NOMO-1 (cell line): ENCODE results near the gene ARHGAP24.
"Not testable (repeated sequence)": the region's sequence is repeated elsewhere in the genome, so short reads cannot be mapped to it uniquely, and the experiment has no call there.

Experiments
- DNase-seq, 2 experiments: peaks; one replicate each; lab custom pipeline; 2025; ENCODE audit not compliant: unreplicated experiment in 2 of 2; lab: John Stamatoyannopoulos, UW

The ARHGAP24 gene

DNA sequence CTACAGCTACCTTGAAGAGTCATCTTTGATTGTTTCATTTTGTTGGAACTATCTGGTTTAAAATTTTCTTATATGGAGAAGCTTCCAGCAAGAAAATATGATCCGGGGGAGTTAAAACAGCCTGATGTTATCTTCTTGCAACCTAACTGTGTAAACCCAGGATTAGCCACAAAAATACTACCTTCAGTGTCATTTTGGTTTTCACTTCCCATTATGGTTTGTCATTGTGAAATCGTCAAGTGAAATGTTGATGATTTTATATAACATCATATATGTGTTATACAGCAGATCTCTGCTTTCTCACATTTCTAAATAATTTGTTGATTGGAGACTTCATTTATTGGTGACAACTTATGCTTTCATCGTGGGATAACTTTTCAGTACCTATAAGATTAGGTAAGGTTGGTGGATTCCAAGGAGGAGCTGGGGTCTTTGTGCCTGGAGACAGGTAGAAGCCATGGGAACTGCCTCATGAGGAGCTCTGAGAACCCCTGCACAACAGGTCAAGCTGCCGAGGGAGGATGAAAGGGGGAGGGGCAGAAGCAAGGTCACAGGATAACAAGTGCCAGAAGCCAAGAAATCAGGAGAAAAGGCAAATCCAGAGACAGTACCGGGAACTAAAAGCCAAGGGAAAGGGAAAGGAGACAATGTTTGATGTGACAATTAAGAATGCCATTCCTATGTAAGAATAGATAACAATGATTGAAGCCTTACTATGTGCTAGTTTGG, 7.2 kb downstream of the ARHGAP24 start:
- peak; percentile 47 to 76 for DNase-seq

DNA sequence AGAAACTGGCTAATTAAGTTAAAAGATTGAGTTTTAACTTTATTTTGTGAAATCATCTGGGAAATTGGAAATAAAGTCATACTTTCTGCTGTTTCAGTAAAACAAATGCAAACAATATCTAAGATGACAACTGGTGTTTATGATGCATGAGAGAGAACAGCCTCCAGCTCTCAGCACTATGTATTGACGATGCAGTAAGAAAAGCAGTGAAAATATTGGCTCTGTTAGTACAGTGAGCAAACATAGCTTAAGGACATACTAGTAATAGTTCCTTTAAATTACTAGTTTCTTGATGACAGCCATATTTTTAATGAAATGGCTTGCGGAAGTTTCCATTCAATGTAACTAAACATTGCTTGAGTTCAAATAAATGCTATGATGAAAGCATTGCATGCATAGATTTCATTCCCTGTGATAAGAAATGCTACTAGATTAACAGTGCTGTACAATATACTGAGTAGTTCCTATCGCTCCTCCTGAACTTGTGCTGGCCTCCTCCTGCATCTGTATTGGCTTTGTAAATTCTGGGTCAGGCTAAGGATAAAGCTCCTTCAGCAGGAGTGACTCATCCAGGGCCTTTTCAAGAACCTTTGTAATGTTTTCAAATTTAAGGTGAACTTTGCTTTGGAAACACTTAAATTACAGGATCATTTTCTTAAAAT, 11.6 kb downstream of the ARHGAP24 start:
- peak; percentile 16 to 31 for DNase-seq

DNA sequence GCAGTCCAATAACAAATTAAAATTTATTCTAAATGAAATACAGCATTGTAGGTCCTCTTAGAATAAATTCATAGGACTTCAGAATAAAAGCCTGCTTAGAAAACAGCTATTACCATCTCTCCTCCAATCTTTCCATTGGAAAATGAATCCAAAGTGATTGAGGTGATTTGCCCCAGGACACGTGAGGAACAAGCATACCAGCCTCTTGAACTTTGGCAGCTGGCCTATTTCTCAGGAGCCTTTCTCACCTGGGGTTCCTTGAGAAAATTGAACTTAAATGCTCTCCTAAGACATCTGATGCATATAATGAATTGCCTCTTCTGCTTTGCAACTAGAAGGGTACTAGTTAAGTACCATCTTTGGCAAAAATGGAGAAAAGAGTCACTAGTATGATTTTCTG, 13.5 kb downstream of the ARHGAP24 start:
- DNase-seq: no peak

DNA sequence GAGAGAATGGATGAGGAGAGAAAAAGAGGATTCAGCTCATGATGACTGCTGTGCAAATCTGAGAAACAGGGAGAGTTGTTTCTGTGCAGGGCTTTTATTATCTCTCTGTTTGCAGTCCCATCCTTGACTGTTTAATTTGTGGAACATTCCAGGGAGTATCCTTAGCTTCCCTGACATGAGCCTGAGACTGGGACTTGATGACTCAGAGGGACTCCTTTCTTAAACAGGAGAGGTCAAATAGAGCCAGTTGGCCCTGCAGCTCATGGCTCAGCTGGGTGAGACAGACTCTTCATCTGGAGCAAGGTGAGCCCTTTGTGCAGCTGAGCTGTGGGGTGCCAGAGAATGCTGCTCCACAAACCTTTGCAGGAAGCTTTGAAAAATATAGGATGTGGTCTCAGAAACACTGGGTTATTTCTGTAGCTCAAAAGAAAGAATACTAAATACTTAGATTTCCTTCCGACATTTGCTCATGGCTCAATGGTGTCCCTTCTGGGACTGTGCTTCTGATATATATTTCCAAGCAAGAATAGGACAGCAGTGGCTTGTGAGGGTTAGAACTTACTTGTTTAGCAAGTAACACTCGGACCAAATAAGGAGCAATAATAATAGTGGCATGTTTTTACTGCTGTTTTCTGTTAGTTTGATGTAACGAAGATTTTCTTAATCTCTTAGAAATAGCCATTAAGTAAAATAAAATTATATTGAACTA, 14.5 kb downstream of the ARHGAP24 start:
- DNase-seq: no peak

DNA sequence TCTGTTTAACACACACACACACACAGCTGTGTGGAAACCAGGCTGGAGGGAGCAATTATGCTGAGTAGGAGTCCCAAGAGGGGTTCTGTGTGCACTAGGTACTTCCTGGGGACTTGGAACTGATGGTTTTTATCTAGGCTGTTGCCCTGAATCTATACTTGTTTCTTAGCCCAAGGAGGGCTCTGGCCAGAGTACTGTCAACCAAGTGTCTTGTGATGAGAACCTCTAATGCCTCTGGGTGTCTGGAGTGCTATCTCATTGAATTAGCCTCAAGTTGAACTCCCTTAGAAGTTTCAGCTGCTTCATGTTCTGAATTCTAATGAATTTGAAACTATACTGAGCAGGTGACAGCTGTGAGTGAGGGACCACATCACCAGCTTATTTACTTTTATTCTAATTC, 16.6 kb downstream of the ARHGAP24 start:
- no peak for DNase-seq

DNA sequence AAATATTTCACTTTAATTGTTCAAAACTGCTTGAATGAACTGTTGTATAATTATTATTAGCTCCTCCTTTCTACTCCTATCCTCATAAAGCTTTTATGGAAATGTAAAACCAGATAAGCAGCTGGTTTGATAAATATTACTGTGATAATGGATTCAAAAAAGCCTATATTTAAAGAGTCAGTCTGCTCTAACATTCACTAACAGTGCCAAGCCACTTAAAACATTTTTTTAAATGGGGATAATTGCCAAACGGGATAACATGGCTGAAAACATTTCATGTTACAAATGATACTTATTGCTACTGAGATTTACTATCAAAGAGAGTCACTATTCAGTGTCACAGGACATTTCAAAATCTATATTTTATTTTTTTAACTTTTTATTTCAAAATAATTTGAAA, 17.4 kb downstream of the ARHGAP24 start:
- no peak for DNase-seq

DNA sequence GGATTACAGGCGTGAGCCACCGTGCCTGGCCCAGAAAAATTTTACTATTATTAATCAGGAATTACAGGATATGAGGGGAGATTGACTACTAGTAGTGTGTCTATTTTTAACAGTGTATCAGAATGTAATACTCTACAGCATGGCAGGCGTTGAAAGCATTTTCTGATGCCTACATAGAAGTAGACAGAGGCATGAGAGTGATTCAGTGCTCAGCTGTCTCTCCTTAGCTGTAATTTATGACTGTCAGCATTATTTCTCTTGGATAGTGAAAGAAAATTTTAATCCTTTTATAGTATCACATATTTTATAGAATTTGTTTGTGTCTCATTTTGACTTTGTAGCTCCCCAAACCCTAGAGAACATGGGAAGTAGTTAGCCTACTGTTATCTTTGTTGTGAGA, 20.7 kb downstream of the ARHGAP24 start:
- no peak for DNase-seq

DNA sequence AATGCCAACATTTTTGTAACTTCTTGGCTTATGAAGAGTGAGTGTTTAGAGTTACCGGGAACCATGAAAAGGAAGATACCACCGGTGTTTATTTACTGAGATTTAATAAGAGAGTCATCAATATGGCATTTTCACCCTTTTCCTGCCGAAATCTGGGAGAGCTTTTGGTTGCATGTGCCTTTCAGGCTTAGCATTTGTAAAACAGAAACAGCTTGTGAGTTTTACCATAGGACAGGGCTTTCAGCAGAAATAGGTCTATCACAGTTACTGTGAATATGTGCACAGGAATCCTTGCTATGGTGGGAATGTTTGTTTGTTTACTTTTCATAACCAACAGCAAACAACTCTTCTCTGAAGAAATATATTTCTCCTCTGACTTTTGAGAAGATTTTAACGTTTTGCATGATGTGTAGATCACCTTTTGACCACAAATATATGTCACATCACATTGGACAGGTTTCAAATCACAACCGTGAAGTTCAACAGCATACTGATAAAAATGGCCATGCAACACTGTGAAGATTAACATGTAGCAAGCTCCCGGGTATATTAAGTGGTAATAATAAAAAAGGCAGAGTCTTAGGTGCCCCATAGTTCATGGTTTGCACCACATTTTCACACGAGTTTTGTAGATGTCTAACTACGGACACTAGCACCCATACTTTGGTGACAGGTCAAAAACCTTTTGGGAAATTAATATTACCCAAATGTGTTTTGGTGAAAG, 21.3 kb downstream of the ARHGAP24 start:
- DNase-seq: no peak

DNA sequence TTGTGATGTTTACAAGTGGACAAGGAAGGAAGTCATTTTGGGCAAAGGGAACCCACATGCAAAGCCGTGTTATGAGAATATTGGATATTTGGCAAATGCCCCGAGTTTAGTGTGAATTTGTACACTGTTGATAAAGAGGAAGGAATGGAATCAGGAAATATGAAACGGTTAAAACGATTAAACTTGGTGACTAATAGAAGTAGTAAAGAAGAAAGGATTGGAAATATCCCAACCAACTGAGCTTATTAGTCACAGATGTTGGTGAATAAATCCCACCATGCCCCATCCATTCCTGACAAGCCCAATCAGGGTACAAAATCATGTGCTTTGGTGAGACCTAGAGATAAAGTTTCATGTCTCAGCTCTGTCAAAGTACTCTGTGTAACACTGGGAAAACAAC, 22.0 kb downstream of the ARHGAP24 start:
- DNase-seq: peak in 1 of 2 experiments; percentile 24

DNA sequence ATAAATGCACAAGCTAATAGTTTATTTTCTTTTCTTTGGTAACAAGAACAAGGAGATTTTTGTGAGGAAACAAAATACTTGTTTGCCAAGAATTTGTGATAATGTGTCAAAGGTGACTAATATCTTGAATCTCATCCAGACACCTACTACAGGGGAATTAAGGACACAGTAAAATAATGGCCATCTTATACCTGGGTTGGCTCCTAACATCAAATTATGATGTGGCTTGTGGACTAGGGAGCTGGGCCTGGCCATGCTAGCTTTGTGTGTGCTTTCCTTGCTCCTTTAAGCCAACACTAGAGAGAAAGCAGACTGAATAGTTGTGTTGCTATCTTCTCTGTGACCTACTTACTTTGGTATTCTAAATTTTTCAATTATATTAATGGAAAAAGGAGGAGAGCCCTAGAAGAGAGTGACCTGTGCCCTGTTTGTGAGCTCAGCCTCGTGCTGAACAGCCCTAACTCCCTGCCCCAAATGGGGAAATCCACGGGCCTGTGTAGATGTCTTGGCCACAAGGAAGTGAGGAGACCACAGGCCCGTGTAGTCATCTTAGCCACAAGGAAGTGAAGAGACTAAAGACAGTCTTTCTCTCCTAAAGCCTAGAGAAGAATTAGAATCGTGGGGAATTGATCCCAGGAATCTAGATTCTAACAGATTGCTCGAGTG, 23.3 kb downstream of the ARHGAP24 start:
- DNase-seq: peak; percentile 88 to 90

DNA sequence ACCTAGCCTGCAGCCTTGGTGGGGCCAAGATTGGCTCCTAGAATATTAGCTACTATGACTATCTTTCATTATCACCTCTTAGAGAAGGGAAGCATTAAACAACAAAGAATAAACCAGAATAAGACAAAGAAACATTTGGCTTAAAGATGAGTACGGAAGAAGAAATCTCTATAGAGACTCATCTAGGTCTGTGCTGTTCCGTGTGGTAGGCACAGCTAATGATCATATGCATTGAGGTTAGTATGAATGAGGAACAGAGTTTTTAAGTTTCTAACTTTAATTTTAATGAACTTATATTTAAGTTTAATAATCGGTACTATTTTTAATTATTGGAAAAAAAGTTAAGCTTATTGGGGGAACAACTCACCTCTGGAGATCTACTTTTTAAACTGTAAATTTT, 24.6 kb downstream of the ARHGAP24 start:
- DNase-seq: no peak

DNA sequence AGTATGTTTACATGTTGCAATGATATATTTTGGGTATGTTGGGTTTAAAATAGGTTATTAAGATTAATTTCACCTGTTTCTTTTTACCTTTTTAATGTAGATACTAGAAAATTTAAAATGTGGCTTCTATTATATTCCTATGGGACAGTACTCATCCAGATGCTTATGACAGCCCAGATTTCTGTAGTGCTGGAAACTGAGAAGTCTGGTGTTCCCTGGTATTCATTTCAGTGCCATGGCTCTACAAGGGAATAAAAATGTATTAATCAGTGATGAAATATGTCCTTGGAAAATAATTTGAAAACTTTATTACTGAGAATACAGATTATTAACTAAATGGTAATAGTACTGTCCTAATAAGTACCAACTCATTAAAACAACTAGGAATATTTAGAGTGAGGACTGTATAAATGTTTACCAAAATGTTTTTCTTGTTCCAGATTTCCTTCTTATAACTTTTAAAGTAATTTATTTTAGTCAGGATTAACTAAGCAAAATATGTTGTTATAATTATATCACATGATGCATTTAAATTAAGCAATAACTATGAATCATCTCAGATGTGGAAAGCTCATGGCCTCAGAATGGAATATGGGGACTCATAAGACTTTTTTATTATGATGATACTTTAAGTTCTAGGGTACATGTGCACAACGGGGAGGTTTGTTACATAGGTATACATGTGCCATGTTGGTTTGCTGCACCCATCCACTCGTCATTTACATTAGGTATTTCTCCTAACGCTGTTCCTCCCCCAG, 25.3 kb downstream of the ARHGAP24 start:
- peak in 1 of 2 experiments; percentile 31 for DNase-seq

DNA sequence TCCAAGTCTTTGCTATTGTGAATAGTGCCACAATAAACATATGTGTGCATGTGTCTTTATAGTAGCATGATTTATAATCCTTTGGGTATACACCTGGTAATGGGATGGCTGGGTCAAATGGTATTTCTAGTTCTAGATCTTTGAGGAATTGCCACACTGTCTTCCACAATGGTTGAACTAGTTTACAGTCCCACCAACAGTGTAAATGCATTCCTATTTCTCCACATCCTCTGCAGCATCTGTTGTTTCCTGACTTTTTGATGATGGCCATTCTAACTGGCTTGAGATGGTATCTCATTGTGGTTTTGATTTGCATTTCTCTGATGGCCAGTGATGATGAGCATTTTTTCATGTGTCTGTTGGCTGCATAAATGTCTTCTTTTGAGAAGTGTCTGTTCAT, 26.2 kb downstream of the ARHGAP24 start:
- not testable (repeated sequence) for DNase-seq

DNA sequence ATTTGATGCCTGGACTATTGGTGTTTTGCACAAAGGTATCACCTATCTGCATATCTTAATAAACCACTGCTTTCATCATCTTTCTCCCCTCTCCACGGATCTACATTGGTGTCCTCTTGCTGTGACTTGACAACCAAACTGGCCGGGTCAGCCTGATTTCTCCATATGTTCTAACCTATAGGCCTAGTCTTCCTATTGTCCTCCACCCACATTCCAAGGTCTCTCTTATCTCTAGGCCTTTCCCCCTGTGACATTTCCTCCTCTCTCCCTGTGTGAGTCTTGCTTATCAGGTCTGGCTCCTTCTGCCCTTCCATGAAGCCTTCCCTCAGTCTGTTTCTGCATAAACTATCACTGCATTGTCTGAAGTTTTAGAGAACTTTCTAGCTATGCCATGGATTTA, 33.7 kb downstream of the ARHGAP24 start:
- DNase-seq: no peak

DNA sequence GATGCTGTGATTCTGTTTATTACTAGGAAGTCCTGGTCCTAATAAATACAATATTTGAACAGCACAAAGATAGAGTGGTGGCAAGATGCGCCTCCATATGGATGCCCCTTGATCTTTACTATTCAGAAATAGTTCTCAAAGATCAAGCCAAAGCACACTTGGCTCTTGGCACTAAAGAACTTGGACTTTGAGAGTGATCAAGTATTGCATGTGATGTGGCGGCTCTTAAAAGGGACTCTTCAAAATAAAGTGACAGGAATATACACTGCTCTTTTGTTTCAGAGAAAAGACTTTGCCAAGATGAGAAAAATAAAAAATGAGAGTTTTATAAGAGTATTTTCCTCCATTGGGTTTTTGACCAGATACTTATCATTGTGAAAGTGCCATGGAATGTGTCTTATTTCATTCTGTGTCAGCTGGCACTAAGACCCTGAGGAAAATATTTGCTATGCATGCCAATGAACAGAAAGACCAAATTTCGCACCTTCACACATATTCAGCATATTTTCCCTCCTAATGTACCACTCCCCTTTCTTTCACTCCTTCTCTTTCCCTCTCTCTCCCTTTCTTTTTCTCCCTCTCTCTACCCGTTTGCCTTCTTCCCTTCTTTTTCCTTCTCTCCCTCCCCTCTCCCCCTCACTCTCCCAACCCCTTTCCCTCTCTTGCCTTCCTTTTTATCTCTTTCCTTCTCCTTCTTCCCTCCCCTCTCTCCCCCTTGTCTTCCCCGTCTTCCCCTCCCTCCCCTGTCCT, 35.1 kb downstream of the ARHGAP24 start:
- no peak for DNase-seq

DNA sequence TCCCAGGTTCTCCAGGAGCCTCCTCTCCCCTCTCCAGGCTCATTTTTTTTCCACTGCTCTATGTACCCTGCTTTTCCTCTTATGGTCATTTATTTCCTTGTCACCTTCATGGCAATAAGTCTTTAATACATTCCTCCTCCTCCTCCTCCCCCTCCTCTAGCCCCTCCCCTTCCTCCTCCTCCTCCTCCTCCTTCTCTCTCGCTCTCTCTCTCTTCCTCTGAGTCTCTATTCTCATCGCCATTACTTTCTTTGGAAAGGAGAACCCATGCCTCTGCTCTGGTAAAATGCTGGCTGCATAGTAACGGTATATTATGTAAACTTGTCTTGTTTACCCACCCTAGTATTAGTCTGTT, 35.7 kb downstream of the ARHGAP24 start:
- DNase-seq: no peak

DNA sequence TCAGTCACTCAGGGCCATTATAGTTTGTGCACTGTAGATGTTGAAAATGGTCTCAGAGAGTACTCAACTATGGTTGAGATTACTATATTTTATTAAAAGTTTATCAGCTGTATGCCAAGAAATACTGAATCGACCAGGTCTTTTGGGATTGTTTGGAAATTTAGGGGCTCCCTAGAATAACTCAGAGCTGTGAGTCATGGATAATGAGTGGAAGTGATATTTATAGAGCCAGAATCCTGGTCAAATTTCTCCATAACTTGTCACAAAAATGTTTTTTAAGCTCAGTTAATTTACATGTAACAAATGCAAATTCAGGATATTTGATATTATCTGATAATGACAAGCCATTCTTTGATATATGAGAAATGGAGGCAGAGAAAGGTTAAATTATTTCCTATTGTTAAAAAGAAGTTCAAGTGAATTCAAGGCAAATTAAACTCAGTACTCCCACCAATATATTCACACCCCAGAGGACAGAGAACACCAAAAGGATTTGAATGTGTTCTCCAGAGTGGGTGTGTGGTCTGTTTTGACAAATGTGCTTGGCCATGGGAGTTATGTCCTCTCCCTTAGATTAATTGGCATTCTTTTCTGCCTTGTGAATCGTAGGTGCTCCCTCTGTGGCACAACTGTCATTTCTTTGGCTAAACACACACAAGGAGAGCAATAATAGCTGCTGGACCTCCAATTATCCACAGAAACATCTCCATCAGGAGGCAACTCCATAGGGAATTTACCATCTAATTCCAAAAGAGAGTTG, 37.7 kb downstream of the ARHGAP24 start:
- DNase-seq: no peak

DNA sequence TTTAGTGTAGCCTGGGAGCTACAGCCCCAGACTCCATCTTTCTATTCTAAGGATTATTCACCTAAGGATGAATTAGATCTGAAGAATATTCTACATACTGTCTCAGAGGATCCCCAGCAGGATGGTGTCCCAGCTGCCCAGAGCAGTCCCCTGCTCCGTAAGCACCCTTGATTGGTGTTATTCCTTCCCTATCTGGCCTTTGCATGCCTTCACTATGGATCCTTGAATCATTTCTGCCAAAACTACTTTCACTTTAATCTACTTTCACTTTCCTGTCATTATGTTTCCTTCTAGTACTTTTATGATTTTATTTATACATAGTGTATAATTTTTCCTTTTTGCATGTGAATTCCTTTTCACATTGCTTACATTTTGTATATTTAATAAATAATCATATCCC, 39.2 kb downstream of the ARHGAP24 start:
- DNase-seq: no peak

DNA sequence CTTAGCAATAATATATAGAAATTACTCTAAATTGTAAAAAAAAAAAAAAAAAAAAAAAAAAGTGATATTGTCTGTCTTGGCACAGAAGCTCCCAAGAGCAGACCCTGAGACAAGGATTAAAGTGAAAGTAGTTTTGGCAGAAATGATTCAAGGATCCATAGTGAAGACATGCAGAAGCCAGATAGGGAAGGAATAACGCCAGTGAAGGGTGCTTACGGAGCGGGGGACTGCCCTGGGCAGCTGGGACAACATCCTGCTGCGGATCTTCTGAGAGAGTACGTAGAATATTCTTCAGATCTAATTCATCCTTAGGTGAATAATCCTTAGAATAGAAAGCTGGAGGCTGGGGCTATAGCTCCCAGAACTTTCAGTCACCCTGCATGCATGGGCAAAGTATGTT, 39.8 kb downstream of the ARHGAP24 start:
- no peak for DNase-seq
